ENCODE results near the gene QKI.

Gene QKI

DNA sequence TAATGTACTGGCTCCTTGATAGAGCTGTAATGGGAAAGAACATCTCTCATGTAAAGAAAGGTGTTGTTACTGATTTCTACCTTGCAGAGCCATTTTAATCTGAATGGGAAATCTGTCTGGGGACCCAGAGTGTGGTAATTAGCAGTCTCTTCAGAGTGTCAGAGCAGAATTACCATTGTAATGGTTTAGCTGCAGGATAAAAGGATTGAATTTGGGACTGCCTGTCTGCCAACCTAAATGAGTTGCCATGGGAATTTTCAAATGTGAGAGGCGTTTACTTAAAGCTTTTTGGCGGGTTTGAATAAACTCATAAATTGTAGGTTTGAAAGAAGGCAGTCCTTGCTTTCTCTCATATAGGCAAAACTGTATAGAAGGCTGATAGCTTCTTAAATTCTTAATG is 128.8 kb downstream of the QKI start:
- DNase-seq = no peak

DNA sequence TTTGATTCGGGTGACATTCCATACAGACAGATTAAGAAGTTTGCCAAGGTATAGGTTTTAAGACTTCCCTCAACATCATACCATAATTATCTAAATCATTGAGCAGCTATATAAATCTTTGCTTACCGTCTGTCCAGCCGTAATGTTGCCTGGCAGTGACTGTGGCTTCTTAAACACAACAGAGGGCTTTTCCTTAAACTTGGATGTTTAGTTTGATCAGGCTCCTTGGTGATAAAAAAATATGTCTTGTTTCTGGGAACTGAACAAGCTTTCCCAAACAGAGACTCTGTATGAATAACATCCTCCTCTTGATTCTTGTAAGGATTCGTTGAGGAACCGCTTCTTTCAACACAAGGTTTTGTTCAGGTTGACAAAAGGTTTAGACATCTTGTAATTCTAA is 130.9 kb downstream of the QKI start:
- no peak for DNase-seq

DNA sequence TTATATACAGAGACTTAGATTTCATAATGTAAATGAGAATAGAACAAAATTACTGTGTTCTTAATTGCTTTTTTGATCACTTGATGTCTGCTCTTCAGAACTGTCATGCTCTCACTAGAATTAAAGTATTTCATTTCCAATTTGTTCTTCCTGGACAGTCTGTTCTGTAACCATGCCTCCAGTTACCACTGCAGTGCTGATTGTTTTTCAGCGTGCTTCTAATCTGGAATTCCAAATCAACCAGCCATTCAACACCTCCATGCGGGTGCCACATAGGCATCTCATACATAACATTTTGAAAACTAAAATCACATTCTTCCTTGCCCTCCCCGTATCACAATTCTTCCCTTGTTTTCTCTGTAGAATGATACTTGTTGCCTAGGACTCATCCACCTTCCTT is 132.8 kb downstream of the QKI start:
- no peak for DNase-seq

DNA sequence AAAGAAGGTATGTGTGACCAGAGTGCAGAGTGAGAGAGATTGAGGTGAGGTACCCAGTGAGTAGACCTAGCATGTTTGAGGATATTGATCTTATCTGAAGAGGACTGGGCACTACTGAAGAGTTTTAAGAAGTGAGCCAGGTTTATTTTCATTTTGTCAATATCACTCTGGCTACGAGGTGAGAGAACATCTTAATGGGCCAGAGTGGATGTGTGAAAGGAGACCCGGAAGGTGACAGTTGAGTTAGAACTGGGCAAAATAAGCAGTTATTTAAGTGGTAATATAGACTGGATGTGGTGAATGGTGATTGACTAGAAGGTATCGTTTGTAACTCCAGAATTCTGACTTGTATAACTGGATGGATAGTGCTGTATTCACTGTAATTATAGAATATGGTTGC is 134.1 kb downstream of the QKI start:
- DNase-seq = no peak

GRCh38 chr6:163554032-163554431 is 139.5 kb downstream of the QKI start:
- no peak for DNase-seq

DNA sequence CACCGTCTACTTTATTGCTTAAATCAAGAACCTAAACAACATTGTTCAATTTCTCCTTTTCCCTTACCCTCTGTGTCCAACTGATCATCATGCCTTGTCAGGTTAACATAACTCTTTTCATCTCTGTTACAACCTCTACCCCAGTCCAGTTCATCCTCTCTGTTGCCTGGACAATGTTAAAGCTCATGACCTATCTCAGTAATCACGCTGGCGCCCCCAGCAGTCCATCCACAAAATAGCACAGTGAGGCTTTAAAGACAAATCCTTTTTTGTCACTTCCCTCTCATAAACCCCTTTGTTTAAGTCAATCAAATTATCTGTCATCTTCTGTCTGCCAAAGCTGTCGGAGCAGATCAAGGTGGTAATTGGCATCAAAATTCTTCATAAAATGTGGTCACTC is 140.1 kb downstream of the QKI start:
- DNase-seq = peak; percentile 68

- DNase-seq = no peak
Observed at GRCh38 chr6:163559661-163560060, 145.1 kb downstream of the QKI start.

DNA sequence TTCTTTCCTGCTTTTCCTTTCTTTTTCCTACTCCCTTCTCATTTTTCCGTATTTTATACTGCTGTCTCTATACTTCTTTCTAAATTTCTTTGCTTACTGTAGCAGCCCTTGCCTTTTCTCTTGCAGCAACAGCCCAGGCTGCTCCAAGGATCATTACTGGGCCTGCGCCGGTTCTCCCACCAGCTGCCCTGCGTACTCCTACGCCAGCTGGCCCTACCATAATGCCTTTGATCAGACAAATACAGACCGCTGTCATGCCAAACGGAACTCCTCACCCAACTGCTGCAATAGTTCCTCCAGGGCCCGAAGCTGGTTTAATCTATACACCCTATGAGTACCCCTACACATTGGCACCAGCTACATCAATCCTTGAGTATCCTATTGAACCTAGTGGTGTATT is 148.8 kb downstream of the QKI start:
- DNase-seq = no peak

DNA sequence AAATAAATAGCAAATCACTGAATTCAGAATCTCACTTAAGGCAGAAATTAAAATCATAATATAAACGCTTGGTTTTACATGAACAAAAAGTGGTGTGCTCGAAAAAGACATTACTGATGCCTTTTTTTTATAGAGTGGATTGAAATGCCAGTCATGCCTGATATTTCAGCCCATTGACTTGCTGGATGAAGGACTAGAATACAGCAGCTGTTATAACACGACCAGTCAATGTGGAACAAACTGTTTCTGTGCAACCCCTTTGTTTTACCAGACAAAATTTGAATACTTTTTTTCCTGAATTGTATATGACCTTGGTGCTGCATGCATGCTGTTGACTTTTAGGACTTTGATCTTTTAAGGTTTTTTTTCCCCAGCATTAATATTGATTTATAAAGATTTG is 150.0 kb downstream of the QKI start:
- no peak for DNase-seq

GRCh38 chr6:163565140-163565539 is 150.6 kb downstream of the QKI start:
- DNase-seq = no peak

- no peak for DNase-seq
Observed at GRCh38 chr6:163566056-163566455, 151.5 kb downstream of the QKI start.

DNA sequence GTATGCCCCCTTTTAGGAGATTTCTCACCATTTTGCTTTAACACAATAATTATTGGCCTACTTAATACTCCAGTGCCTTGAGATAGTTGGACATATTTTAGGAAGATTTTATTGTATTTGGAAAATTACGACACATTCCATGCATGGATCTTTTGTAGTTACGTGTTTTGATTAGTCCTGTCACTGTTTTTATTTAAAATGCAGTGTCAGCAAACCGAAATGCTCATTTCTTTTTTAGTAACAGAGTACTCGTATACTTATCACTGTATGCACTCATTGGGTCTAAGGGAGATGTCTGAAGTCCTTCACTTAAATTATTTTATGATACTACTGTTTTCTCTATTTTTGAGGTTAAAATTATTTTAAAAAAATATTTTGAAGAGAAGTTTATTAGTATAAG is 153.8 kb downstream of the QKI start:
- DNase-seq = no peak

- no peak for DNase-seq
Observed at GRCh38 chr6:163570579-163571231, 156.2 kb downstream of the QKI start.

DNA sequence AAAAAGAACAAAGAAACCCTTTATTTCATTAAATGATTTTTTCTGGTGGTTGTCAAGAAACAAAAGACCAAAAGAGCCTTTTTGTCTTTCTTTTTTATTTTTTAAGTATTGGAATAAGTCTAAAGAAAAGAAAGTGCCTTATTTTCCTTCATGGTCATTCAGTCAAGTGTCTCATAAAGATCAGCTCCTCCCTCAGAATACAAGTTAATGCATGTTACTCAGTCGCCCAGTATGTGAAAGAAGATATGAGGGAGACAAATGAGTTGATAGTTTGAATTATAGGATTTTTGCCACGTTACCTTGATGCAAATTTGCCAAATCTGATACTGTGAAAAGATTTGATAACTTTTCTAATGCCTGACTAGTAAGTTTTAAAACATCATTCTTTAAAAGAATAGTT is 157.2 kb downstream of the QKI start:
- no peak for DNase-seq

DNA sequence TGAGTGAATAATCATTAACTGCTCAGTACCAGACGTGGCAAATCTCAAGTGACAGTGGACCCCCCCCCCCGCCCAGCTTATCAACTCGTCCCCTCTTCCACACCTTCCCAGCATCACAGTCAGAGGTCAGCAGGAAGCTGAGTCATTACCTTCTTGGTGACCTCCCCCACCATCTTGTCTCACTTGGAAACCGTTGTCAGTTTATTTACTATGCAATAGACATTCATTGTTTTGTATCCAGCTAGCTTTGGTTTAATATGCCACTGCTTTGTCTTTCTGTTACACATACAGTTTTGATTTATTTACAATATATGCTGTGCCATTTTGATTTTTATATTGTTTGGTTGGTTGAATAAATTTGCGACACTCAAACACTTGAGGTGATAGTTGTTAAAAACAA is 158.1 kb downstream of the QKI start:
- no peak for DNase-seq

- no peak for DNase-seq
Observed at GRCh38 chr6:163573503-163574179, 159.1 kb downstream of the QKI start.

- DNase-seq = no peak
Observed at GRCh38 chr6:163576114-163576513, 161.6 kb downstream of the QKI start.

DNA sequence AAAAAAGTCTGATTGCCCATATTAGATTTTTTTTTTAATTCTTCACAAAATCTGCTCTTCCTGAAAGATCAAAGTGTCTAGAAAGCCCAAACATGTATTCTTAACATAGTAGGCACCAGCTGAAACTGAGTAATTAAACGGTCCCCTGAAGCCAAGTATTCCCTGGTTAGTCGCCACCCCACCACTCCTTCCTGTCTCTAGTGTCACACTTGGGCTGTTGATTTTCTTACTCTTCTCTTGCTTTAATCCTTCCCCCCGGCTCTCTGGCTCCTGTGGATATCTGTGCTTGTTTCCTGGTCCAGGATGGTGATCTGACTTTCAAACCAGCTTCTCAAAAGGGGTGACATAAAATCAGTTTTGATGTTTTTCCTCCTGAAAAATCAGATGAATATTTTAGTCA is 162.9 kb downstream of the QKI start:
- DNase-seq = no peak

GRCh38 chr6:163579111-163579879 is 164.8 kb downstream of the QKI start:
- no peak for DNase-seq

- no peak for DNase-seq
Observed at GRCh38 chr6:163579880-163580295, 165.4 kb downstream of the QKI start.

- no peak for DNase-seq
Observed at GRCh38 chr6:163580311-163581030, 166.0 kb downstream of the QKI start.

- no peak for DNase-seq
Observed at GRCh38 chr6:163583558-163583957, 169.0 kb downstream of the QKI start.

- no peak for DNase-seq
Observed at GRCh38 chr6:163585932-163586437, 171.5 kb downstream of the QKI start.

All from CD4-positive, alpha-beta T cell treated with Interleukin-17A for 4 hours (primary cell).